ENCODE measurements around the gene PLA2G4F.

Gene PLA2G4F

GRCh38 chr15:42151736-42152135, 4.7 kb downstream of the PLA2G4F start:
- Histone ChIP-seq H3K9me3 (ENCODE audit: control insufficient read depth, low read length) (no peaks in the 10 kb centered on the region), H3K4me3 (ENCODE audit: low read length) (no peak overlapping the region), H3K4me1 (ENCODE audit: control insufficient read depth, insufficient read depth, low read length) (peaks cover 52% of the 10 kb centered on the region), H3K9ac (ENCODE audit: low read length) (no peak overlapping the region), H3K36me3 (ENCODE audit: control insufficient read depth, insufficient read depth, low read length) (peaks cover 6% of the 10 kb centered on the region), H3K27me3 (ENCODE audit: control insufficient read depth, insufficient read depth, low read length) (no peaks in the 10 kb centered on the region)

DNA sequence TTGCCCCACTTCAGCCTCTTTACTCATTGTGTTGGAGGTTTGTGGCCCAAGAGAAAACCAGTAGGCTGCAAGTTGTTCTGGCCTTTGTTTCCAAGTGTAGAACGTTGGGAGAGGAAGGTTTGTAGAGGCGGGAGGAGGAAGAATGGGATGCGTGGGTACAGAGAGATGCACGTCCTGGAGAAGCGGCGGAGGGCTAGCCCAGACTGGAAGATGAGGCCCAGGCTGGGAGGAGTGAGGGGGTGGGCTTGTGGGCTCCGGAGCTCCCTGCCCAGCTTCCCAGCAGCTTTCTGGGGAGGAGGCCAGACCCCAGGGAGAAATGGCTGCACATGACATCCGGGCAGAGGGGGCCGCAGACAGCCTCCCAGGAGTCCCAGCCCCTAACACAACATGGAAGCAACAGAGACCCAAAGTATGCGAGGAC, 5.3 kb downstream of the PLA2G4F start:
- peaks cover 50% of the 10 kb centered on the region for H3K4me1 ChIP-seq (ENCODE audit: control insufficient read depth, insufficient read depth, low read length)
- H3K9me3 ChIP-seq (ENCODE audit: control insufficient read depth, low read length), result no peaks in the 10 kb centered on the region
- no peak overlapping the region for H3K4me3 ChIP-seq (ENCODE audit: low read length)
- H3K9ac ChIP-seq (ENCODE audit: low read length), result no peak overlapping the region
- H3K27me3 ChIP-seq (ENCODE audit: control insufficient read depth, insufficient read depth, low read length), result no peaks in the 10 kb centered on the region
- peaks cover 6% of the 10 kb centered on the region for H3K36me3 ChIP-seq (ENCODE audit: control insufficient read depth, insufficient read depth, low read length)

DNA sequence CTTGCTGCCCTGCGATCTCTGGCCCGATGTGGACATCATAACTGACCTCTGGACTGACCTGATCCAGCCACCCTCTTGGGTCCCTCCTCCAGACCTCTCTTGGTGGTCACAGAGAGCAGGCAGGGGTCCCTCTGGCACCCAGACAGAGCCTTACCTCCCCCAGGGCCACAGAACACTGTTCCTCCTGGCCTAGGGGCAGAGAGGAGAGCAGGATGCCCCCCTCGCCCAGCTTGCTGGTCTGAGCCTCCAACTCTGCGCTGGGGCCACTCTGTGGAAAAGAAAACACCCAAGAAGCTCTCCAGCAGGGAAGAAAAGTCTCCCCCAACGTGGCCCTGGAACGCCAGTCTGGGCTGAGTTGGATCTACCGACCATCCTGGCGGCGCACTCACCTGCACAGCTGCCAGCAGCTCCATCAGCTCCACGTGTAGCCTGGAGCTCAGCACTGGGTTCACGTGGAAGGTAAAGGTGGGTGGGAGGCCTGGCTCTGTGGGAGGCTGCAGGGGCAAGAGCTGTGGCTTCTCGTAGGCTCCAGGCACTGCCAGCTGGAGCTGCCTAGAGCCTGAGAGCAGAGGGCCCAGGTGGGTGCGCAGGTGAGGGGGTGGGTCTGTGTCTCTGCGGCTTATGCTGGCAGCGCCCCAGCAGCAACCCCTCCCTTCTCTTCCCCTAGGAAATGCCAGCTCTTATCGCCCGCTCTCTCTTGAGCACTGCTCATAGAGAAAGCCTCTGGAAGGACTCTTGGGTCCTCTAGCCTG, 6.0 kb downstream of the PLA2G4F start:
- Histone ChIP-seq H3K9me3 (ENCODE audit: control insufficient read depth, low read length) (no peaks in the 10 kb centered on the region), H3K36me3 (ENCODE audit: control insufficient read depth, insufficient read depth, low read length) (peaks cover 6% of the 10 kb centered on the region), H3K4me1 (ENCODE audit: control insufficient read depth, insufficient read depth, low read length) (peaks cover 43% of the 10 kb centered on the region), H3K9ac (ENCODE audit: low read length) (no peak overlapping the region), H3K4me3 (ENCODE audit: low read length) (no peak overlapping the region), H3K27me3 (ENCODE audit: control insufficient read depth, insufficient read depth, low read length) (no peaks in the 10 kb centered on the region)

GRCh38 chr15:42149493-42150218, 6.8 kb downstream of the PLA2G4F start:
- Histone ChIP-seq H3K9me3 (ENCODE audit: control insufficient read depth, low read length) (no peaks in the 10 kb centered on the region), H3K36me3 (ENCODE audit: control insufficient read depth, insufficient read depth, low read length) (peaks cover 6% of the 10 kb centered on the region), H3K4me3 (ENCODE audit: low read length) (no peak overlapping the region), H3K27me3 (ENCODE audit: control insufficient read depth, insufficient read depth, low read length) (no peaks in the 10 kb centered on the region), H3K9ac (ENCODE audit: low read length) (no peak overlapping the region), H3K4me1 (ENCODE audit: control insufficient read depth, insufficient read depth, low read length) (peaks cover 35% of the 10 kb centered on the region)

DNA sequence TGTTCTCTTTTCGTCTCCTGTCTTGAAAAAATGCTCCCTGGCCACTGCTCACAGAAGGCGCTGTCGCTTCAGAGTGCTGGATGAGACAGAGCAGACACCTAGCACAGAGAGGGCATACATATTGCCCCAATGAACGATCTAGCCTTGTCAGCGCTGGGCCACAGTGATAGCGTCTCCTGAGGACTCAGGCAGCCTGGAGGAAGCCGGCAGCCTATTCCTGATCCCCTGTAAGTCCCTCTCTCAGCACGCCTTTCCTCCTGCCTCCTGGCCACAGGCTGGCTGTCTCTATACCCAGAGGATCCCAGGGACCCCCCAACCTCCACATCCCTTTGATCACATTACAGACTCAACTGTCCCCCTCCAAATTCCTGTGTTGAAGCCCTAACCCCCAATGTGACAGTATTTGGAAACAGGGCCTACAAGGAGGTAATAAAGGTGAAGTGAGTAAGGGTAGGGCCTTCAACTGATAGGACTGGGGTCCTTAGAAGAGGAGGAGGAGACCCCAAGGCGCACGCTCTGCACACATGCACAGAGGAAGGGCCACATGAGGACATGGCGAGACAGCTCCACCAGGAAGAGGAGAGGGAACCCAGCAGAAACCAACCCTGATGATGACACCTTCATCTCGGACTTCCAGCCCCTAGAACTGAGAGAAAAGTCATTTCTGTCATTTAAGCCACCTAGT, 7.5 kb downstream of the PLA2G4F start:
- H3K9me3 ChIP-seq (ENCODE audit: control insufficient read depth, low read length), result no peaks in the 10 kb centered on the region
- no peak overlapping the region for H3K9ac ChIP-seq (ENCODE audit: low read length)
- peaks cover 29% of the 10 kb centered on the region for H3K4me1 ChIP-seq (ENCODE audit: control insufficient read depth, insufficient read depth, low read length)
- H3K27me3 ChIP-seq (ENCODE audit: control insufficient read depth, insufficient read depth, low read length), result no peaks in the 10 kb centered on the region
- peaks cover 6% of the 10 kb centered on the region for H3K36me3 ChIP-seq (ENCODE audit: control insufficient read depth, insufficient read depth, low read length)
- H3K4me3 ChIP-seq (ENCODE audit: low read length), result no peak overlapping the region

DNA sequence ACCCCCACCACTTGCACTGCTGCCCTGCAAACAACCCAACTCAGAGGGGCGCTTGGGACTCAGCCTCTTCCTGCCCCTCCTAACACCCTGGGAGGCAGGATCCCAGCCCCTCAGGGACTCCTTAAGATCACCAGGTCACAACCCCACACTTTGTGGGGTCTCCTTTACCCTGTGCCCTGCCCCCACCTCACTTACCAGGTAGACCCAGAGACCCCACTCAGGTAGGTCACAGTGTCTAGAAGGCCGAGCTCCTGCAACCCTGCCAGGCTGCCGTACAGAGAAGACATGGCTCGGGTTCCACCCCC, 9.1 kb downstream of the PLA2G4F start:
- H3K9ac ChIP-seq (ENCODE audit: low read length), result no peak overlapping the region
- H3K36me3 ChIP-seq (ENCODE audit: control insufficient read depth, insufficient read depth, low read length), result no peaks in the 10 kb centered on the region
- H3K4me3 ChIP-seq (ENCODE audit: low read length), result no peak overlapping the region
- no peaks in the 10 kb centered on the region for H3K9me3 ChIP-seq (ENCODE audit: control insufficient read depth, low read length)
- no peaks in the 10 kb centered on the region for H3K27me3 ChIP-seq (ENCODE audit: control insufficient read depth, insufficient read depth, low read length)
- H3K4me1 ChIP-seq (ENCODE audit: control insufficient read depth, insufficient read depth, low read length), result peaks cover 19% of the 10 kb centered on the region

GRCh38 chr15:42146551-42147430, 9.6 kb downstream of the PLA2G4F start:
- peaks cover 4% of the 10 kb centered on the region for H3K27me3 ChIP-seq (ENCODE audit: control insufficient read depth, insufficient read depth, low read length)
- H3K9me3 ChIP-seq (ENCODE audit: control insufficient read depth, low read length), result no peaks in the 10 kb centered on the region
- no peaks in the 10 kb centered on the region for H3K36me3 ChIP-seq (ENCODE audit: control insufficient read depth, insufficient read depth, low read length)
- H3K9ac ChIP-seq (ENCODE audit: low read length), result no peak overlapping the region
- H3K4me1 ChIP-seq (ENCODE audit: control insufficient read depth, insufficient read depth, low read length), result peaks cover 19% of the 10 kb centered on the region
- H3K4me3 ChIP-seq (ENCODE audit: low read length), result no peak overlapping the region

DNA sequence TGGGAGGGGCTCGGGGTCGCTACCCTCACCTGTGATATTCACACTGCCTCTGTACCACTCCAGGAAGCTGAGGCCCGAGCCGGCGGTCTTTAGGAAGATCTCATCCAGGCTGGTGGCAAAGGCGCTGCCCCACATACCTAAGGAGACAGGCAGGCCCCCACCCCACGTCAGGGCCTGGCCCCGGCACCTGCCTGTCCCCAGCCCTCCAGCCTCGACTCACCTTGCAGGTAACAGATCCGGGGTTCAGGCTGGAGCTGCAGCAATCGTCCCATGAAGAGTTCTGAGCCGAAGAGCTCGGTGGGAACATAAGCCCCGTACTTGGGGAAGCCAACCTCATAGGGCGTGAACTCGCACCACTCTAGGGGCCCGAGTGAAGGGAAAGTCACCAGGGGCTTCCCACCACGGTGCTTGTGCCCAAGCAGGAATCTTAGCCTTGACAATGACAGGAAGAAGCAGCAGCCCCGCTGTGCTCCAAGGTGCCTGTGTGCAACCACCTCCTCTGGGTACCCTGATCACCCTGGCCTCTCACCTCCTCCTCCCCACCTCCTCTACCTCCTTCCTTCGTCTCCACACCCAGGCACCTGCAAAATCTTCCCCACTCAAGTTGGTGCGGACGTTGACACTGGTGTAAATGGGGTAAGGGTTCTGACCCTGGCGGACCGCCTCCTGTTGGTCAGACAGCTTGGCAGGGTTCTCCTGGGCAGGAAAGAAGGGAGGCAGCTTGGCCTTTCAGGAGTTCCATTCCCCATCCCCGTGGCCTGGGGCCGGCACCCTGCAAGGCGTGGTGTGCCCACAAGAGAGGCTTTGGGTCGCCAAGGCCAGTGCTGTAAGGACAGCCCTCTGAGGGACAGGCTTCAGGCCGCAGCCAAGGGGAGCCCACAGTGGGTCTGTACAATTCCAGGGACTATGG, 10.6 kb downstream of the PLA2G4F start:
- Histone ChIP-seq H3K4me3 (ENCODE audit: low read length) (no peak overlapping the region), H3K4me1 (ENCODE audit: control insufficient read depth, insufficient read depth, low read length) (peaks cover 17% of the 10 kb centered on the region), H3K9ac (ENCODE audit: low read length) (no peak overlapping the region)

DNA sequence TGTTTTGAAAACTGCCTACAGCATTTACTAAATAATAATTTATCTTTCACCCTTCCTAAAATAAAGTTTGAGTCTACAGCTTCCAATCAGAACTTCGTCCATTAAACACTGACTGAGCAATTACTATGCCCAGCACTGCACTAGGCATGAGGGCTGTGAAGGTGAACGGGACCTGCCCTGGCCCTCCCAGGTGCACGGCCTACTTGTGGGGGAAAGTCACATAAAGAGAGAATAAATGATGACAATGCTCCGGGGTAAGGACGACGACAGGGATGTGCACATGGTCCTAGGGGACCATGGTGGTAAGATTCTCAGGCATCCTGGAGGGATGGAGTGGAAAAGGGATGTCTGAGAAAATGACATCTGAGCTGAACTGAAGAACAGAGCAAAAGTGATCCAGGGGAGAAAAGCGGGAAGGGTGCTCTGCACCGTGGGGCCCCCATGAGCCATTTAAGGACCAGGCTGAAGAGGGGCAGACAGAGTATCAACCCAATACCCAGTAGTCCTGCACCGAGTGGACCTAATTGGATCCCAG, 11.5 kb downstream of the PLA2G4F start:
- no peaks in the 10 kb centered on the region for H3K36me3 ChIP-seq (ENCODE audit: control insufficient read depth, insufficient read depth, low read length)
- H3K4me1 ChIP-seq (ENCODE audit: control insufficient read depth, insufficient read depth, low read length), result peaks cover 22% of the 10 kb centered on the region
- H3K9ac ChIP-seq (ENCODE audit: low read length), result no peak overlapping the region
- H3K4me3 ChIP-seq (ENCODE audit: low read length), result no peak overlapping the region
- H3K27me3 ChIP-seq (ENCODE audit: control insufficient read depth, insufficient read depth, low read length), result peaks cover 4% of the 10 kb centered on the region
- no peaks in the 10 kb centered on the region for H3K9me3 ChIP-seq (ENCODE audit: control insufficient read depth, low read length)

More for the DNA sequence above, 10.6 kb downstream of the PLA2G4F start:
- Histone ChIP-seq H3K9me3 (ENCODE audit: control insufficient read depth, low read length) (no peaks in the 10 kb centered on the region), H3K27me3 (ENCODE audit: control insufficient read depth, insufficient read depth, low read length) (peaks cover 4% of the 10 kb centered on the region), H3K36me3 (ENCODE audit: control insufficient read depth, insufficient read depth, low read length) (no peaks in the 10 kb centered on the region)

GRCh38 chr15:42143866-42144625, 12.4 kb downstream of the PLA2G4F start:
- no peak overlapping the region for H3K4me3 ChIP-seq (ENCODE audit: low read length)
- no peaks in the 10 kb centered on the region for H3K36me3 ChIP-seq (ENCODE audit: control insufficient read depth, insufficient read depth, low read length)
- no peak overlapping the region for H3K9ac ChIP-seq (ENCODE audit: low read length)
- peaks cover 4% of the 10 kb centered on the region for H3K27me3 ChIP-seq (ENCODE audit: control insufficient read depth, insufficient read depth, low read length)
- H3K4me1 ChIP-seq (ENCODE audit: control insufficient read depth, insufficient read depth, low read length), result peaks cover 30% of the 10 kb centered on the region
- no peaks in the 10 kb centered on the region for H3K9me3 ChIP-seq (ENCODE audit: control insufficient read depth, low read length)

Measured in mucosa of stomach (tissue), 1 donor.